Left ventricle myocardium superior (tissue), 1 donor: ENCODE measurements around the gene MARCHF9. TPM values are rescaled to one million over a fixed set of nuclear protein-coding genes. Genes with fewer than 3 reads are reported as not detected.
A peak's percentile ranks its signal among the peaks of the same experiment; 100 is the strongest.
"Not testable (repeated sequence)": the region's sequence is repeated elsewhere in the genome, so short reads cannot be mapped to it uniquely, and the experiment has no call there.

Source experiments
- ATAC-seq: fragments of 200-7000 bp; cut with Tn5 transposase; one replicate; pipeline ENCODE4 v1.9.1; 2020; ENCODE audit warnings: mild to moderate bottlenecking, moderate library complexity
- DNase-seq: peaks from one replicate; pipeline ENCODE4 v3.0.0-alpha.2; 2020
- intact Hi-C: fragments of 100-400 bp; cut with micrococcal nuclease; formaldehyde crosslinking; loops from one replicate; pipeline ENCODE4 v1.11.0; 2022
- long read RNA-seq: library from polyadenylated mRNA; unstranded; transcript quantifications from one replicate; pipeline ENCODE4 v2.0.0, GENCODE V29; 2021
- total RNA-seq: library from RNA; stranded (reverse); fragmentation: NEBNext Ultra II Directional; extraction: Animal tissue kit (Norgen Biotek cat#: 25700); gene quantifications from one replicate; pipeline ENCODE4 v1.2.1, GENCODE V29; 2021
- donor health status: DM: no; HTN: yes; CAD: no; lungs with severe emphysema.

MARCHF9 gene, protein sequence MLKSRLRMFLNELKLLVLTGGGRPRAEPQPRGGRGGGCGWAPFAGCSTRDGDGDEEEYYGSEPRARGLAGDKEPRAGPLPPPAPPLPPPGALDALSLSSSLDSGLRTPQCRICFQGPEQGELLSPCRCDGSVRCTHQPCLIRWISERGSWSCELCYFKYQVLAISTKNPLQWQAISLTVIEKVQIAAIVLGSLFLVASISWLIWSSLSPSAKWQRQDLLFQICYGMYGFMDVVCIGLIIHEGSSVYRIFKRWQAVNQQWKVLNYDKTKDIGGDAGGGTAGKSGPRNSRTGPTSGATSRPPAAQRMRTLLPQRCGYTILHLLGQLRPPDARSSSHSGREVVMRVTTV
- total RNA-seq = 15.6 TPM
- long read RNA-seq, transcript MARCH9-201 (4 exons, 2,982 nt) = major isoform, 6 of 15 reads
- long read RNA-seq, partial matches to known transcripts = 3 of 15 reads
- long read RNA-seq, other reads (novel, unspliced or antisense) = 2 of 15 reads

DNA sequence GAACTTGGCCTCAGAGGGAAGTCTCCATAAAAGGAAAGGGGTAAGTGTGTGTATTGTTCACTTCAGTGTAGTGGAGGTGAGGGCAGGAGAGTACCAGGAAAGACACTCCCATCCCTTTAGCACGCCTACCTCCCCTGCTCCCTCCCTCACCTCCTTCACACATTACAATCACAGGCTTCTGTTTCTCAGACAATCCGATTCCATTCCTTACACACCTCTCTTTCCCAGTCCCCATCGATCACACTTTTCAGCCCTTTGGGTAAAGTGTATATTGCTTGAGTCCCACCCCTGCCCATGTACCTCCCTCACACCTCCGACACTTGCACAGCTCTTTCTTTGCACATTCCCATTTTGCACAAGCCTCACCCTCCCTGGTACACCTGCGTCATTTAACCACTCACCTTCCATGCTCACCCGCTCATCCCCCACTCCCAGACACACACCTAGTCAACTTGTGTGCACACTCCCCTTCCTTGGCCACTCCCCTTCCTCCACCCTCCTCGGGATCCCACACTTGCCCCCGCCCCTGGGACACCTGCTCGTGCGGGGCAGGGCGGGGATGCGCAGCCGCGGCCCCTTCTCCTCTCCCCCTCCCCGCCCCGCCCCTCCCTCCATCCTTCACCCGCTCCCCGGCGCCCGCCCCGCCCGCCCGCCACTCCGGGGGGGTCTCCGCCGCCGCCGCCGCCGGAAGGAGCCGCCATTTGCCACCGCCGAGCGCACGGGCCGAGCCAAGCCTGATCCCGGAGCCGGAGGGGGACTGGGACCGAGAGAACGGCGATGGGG is at the start of gene MARCHF9:
Gene MARCHF9 (plus strand): TSS at position 693 of the 783 bp plus-strand sequence. CDS start 426 bp downstream, outside the sequence.
- ATAC-seq (peak; percentile 5), DNase-seq (peak; percentile 71)
- intact Hi-C loops = no loop called here

DNA sequence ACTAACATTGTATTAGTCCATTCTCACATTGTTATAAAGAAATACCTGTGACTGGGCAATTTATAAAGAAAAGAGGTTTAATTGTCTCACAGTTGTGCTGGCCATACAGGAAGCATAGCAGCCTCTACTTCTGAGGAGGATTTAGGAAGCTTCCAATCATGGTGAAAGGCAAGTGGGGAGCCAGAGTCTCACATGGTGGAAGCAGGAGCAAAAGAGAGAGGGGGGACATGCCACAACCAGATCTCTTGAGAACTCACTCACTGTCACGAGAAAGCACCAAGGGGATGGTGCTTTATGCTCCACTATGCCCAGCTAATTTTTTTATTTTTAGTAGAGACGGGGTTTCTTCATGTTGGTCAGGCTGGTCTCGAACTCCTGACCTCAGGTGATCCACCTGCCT is 47.7 kb upstream of the MARCHF9 start:
- ATAC-seq (no peak), DNase-seq (no peak)
- intact Hi-C loops = no loop called here

DNA sequence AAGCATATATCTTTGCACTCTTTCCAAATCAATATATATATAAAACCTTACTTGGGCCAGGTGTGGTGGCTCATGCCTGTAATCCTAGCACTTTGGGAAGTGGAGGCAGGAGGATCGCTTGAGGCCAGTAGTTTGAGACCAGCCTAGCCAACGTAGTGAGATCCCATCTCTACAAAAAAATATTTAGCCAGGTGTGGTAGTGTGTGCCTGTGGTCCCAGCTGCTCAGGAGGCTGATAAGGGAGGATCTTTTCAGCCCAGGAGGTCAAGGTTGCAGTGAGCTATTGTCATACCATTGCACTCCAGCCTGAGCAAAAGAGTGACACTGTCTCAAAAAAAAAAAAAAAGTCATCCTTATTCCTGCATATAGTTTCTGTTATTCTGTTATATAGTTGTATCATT is 46.6 kb upstream of the MARCHF9 start:
- ATAC-seq = no peak
- no peak for DNase-seq
- intact Hi-C loops = no loop called here

- ATAC-seq = no peak
- intact Hi-C loops = no loop called here
Observed at GRCh38 chr12:57712701-57713100, 42.2 kb upstream of the MARCHF9 start.

GRCh38 chr12:57713209-57713608 is 41.7 kb upstream of the MARCHF9 start:
- intact Hi-C loops = no loop called here
- no peak for DNase-seq
- ATAC-seq = no peak

More at GRCh38 chr12:57712701-57713100, 42.2 kb upstream of the MARCHF9 start:
- no peak for DNase-seq

DNA sequence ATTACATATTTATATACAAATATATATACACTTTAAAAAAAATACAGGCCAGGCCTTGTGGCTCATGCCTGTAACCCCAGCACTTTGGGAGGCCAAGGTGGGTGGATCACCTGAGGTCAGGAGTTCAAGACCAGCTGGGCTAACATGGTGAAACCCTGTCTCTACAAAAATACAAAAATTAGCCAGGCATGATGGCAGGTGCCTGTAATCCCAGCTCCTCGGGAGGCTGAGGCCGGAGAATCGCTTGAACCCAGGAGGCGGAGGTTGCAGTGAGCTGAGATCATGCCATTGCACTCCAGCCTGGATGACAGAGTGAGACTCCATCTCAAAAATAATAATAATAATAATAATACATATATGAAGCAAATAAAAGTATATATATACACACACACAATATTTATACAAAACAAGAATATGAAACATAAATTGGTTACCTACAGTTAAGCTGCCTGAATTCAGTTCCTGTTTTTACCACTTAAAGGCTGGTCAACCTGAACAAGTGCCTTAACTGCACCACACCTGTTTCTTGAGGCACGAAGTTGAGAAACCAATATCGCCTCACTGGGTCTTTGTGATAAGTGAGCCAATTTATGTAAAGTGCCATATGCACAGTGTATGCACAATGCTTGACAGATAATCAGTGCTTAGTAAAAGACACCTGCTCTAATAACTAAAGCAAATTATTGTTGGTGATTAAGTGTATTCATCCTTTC is 39.7 kb upstream of the MARCHF9 start:
- DNase-seq, intact Hi-C loops, ATAC-seq: not testable (repeated sequence)

DNA sequence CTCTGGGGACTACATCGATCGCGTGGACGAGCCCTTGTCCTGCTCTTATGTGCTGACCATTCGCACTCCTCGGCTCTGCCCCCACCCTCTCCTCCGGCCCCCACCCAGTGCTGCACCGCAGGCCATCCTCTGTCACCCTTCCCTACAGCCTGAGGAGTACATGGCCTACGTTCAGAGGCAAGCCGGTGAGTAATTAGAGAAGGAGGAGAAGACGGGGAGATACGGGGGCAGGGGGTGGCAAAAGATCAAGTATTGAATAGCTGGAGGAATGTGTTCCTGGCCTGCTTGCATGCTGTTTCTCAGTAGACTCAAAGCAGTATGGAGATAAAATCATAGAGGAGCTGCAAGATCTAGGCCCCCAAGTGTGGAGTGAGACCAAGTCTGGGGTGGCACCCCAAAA is 39.1 kb upstream of the MARCHF9 start:
- ATAC-seq (no peak), DNase-seq (no peak)
- intact Hi-C loops = no loop called here

- ATAC-seq (no peak), DNase-seq (no peak)
- intact Hi-C loops = no loop called here
Observed at GRCh38 chr12:57716305-57716704, 38.6 kb upstream of the MARCHF9 start.

GRCh38 chr12:57717131-57717530 is 37.8 kb upstream of the MARCHF9 start:
- intact Hi-C loops = no loop called here
- no peak for ATAC-seq
- DNase-seq = no peak

DNA sequence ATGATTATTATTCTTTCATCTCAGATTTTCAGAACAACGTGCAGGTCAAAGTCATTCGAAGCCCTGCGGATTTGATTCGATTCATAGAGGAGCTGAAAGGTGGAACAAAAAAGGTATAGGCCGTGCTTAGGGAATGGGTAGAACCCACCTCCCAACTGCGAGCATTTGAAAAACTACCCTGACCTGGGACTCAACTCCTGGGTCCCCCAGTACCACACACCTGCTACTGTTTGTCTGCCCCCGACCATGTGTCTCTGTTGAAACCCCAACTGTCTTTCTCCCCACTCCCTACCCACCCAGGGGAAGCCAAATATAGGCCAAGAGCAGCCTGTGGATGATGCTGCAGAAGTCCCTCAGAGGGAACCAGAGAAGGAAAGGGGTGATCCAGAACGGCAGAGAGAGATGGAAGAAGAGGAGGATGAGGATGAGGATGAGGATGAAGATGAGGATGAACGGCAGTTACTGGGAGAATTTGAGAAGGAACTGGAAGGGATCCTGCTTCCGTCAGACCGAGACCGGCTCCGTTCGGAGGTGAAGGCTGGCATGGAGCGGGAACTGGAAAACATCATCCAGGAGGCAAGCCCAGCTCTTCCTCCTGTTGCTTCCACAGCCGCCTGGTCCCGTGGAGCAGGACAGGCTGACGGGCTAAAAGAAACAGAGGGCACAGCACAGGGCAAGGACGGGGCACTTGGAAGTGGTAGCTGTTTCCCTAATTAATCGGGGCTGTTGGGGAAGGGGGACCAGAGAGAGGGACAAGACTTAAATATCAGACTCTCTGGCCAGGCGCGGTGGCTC is 36.9 kb upstream of the MARCHF9 start:
- no peak for DNase-seq
- no peak for ATAC-seq
- intact Hi-C loops = no loop called here

- ATAC-seq = no peak
- DNase-seq = no peak
- intact Hi-C loops = no loop called here
Observed at GRCh38 chr12:57718641-57719528, 36.0 kb upstream of the MARCHF9 start.

DNA sequence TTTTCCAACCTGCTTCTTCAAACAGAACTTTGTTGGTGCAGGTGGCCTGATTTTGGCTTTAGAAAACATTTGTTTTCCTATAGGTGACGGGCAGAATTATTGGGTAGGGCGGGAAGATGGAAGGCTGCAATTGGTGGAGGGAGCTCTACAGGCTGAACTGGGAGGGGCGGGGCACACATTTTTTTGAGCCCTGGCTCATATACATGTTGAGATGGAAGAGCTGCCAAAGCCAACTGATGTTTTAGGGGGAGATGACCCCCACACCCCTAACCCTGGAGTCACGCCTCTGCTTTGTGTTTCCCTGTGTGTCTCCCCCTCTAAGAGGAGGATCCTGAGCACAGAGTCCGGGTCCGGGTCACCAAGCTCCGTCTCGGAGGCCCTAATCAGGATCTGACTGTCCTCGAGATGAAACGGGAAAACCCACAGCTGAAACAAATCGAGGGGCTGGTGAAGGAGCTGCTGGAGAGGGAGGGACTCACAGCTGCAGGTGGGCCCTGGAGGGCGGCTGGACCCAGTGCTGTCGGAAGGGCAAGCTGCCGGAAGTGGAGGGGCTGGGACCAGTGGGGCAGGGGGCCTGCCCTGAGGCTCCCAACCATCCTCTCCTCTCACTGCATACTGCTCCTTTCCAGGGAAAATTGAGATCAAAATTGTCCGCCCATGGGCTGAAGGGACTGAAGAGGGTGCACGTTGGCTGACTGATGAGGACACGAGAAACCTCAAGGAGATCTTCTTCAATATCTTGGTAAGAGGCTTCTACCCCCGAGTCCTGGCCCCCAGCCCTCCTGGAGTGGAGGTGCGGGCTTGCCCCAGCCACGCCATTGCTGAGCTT is 34.9 kb upstream of the MARCHF9 start:
- ATAC-seq = no peak
- intact Hi-C loops = no loop called here

DNA sequence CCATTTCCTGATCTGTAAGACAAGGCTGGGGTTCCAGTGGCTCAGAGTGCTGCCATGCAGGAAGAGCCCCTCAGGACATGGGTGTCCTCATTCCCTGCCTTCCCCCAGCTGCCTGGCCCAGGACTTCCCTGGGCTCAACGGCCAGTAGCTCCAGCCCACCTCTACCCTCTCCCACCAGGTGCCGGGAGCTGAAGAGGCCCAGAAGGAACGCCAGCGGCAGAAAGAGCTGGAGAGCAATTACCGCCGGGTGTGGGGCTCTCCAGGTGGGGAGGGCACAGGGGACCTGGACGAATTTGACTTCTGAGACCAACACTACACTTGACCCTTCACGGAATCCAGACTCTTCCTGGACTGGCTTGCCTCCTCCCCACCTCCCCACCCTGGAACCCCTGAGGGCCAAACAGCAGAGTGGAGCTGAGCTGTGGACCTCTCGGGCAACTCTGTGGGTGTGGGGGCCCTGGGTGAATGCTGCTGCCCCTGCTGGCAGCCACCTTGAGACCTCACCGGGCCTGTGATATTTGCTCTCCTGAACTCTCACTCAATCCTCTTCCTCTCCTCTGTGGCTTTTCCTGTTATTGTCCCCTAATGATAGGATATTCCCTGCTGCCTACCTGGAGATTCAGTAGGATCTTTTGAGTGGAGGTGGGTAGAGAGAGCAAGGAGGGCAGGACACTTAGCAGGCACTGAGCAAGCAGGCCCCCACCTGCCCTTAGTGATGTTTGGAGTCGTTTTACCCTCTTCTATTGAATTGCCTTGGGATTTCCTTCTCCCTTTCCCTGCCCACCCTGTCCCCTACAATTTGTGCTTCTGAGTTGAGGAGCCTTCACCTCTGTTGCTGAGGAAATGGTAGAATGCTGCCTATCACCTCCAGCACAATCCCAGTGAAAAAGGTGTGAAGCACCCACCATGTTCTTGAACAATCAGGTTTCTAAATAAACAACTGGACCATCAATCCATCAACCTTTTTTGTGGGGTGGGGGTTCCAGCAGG is 34.0 kb upstream of the MARCHF9 start:
- peak; percentile 5 for ATAC-seq
- no peak for DNase-seq
- intact Hi-C loops = no loop called here

More for the DNA sequence above, 34.9 kb upstream of the MARCHF9 start:
- DNase-seq = no peak

DNA sequence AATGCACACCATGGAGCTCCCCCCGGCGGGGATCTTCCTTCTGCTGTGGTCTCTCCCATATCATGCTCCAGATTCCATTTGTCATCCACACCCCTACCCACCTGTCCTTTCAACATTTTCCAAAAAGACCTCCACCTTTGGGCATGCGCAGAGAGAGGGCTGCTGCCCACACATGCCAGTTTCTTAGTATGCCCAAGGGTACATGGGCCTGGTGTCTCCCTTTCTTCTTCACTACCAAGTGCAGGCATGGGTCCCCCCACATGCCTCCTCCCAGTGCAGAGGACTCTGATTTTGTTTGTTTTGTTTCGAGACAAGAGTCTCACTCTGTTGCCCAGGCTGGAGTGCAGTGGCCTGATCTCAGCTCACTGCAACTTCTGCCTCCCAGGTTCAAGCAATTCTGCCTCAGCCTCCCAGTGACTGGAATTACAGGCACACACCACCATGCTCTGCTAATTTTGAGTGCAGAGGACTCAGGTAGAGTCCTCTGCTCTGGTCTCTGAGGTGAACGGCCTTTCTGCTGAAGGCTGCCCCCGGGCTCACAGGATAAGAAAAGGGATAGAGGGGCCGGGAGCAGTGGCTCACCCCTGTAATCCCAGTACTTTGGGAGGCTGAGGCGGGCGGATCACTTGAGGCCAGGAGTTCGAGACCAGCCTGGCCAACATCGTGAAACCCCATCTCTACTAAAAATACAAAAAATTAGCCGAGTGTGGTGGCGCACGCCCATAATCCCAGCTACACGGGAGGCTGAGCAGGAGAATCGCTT is 32.9 kb upstream of the MARCHF9 start:
- ATAC-seq, intact Hi-C loops, DNase-seq: not testable (repeated sequence)
